ENCODE results near the gene CYTH4. TPM values are rescaled to one million over a fixed set of nuclear protein-coding genes. Genes with fewer than 3 reads are reported as not detected.

The CYTH4 gene
- total RNA-seq, 1 experiment from 2014 or later = not detected

DNA sequence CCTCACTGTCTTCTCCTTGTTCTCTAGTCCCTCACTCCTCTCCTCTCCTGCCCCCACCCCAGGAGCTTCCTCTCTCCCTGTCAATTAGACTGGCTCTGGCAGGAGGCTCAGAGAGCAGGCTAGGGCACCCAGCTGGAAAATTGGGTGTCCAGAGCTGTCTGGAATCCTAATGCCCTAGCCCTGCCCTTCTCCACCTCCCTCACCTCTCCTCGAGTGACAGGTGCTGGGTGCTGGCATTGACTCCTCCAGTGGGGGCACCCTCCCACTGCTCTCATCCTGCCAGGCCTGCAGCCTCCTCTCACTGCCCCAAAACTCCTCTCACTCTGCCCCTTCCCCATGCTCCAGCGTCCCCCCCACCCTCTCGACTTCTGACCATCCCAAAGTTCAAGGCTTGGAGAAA is 68.9 kb downstream of the CYTH4 start:
- H3K36me3 ChIP-seq (ENCODE audit: low read depth) = no peaks in the 10 kb centered on the region
- DNase-seq = peak; percentile 29 to 49
- no peak overlapping the region for H2AFZ ChIP-seq
- ChIA-PET CTCF (interaction anchor here (0.5 kb wide), 1 partner anchor 108 kb away, joined by 14 read pairs; no protein-coding TSS in a partner anchor), POLR2A (ENCODE audit: unreplicated experiment) (no interaction called here)
- no peaks in the 10 kb centered on the region for H4K20me1 ChIP-seq (ENCODE audit: insufficient read depth)
- no peaks in the 10 kb centered on the region for H3K79me2 ChIP-seq (ENCODE audit: low read depth)
- H3K9me3 ChIP-seq (ENCODE audit: insufficient read depth, low read depth) = no peaks in the 10 kb centered on the region
- no peaks in the 10 kb centered on the region for H3K9me2 ChIP-seq (ENCODE audit: insufficient read depth)
- peaks cover 59% of the 10 kb centered on the region for H3K4me1 ChIP-seq (replicated peaks; ENCODE audit: insufficient read depth)
- H3F3A ChIP-seq (ENCODE audit: insufficient read depth, low read depth) = peaks cover 41% of the 10 kb centered on the region
- intact Hi-C loops (cut with micrococcal nuclease; ENCODE audit: unreplicated experiment) = loop anchor here (5.0 kb wide), 1 partner anchor 34 kb away; no protein-coding TSS in a partner anchor
- no peak overlapping the region for H3K4me3 ChIP-seq
- BruUV-seq (replicated peaks) = no TSS peak
- peak overlapping the region; percentile 34 for H3K4me2 ChIP-seq
- TF ChIP-seq EZH2 (IDR thresholded peaks at IDR 0.05; ENCODE audit: low read depth) = no peak
- TF ChIP-seq, protein P1, sequence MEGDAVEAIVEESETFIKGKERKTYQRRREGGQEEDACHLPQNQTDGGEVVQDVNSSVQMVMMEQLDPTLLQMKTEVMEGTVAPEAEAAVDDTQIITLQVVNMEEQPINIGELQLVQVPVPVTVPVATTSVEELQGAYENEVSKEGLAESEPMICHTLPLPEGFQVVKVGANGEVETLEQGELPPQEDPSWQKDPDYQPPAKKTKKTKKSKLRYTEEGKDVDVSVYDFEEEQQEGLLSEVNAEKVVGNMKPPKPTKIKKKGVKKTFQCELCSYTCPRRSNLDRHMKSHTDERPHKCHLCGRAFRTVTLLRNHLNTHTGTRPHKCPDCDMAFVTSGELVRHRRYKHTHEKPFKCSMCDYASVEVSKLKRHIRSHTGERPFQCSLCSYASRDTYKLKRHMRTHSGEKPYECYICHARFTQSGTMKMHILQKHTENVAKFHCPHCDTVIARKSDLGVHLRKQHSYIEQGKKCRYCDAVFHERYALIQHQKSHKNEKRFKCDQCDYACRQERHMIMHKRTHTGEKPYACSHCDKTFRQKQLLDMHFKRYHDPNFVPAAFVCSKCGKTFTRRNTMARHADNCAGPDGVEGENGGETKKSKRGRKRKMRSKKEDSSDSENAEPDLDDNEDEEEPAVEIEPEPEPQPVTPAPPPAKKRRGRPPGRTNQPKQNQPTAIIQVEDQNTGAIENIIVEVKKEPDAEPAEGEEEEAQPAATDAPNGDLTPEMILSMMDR (conservative IDR thresholded peaks at IDR 0.05) = peak; percentile 48
- H3K27me3 ChIP-seq (ENCODE audit: insufficient read depth, low read depth) = no peaks in the 10 kb centered on the region
- no peak overlapping the region for H3K27ac ChIP-seq

DNA sequence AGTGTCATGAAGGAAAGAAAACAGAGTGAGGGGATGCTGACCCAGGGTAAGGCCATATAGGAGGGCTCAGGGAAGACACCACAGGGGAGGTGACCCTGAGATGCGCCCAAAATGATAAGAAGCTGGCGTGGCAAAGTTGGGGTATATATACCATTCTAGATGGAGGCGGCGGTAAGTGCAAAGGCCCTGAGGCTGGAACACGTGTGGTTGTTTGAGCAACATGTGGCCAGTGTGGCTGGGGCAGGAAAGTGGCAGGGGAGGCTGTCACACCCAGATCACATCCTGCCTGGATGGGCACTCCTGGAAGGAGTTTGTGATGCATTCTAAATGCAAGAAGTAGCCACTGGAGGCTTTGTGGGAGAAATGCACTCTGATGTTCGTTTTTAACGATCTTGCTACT is 70.2 kb downstream of the CYTH4 start:
- Histone ChIP-seq H3K9me3 (ENCODE audit: insufficient read depth, low read depth) (no peaks in the 10 kb centered on the region), H3K27me3 (ENCODE audit: insufficient read depth, low read depth) (no peaks in the 10 kb centered on the region), H3F3A (ENCODE audit: insufficient read depth, low read depth) (peaks cover 33% of the 10 kb centered on the region), H3K4me2 (peak overlapping the region; percentile 60; the same call in 1 of the 2 replicates), H3K4me3 (no peak overlapping the region), H3K27ac (peak overlapping the region; percentile 90), H3K36me3 (ENCODE audit: low read depth) (no peaks in the 10 kb centered on the region), H3K79me2 (ENCODE audit: low read depth) (no peaks in the 10 kb centered on the region), H2AFZ (no peak overlapping the region), H3K4me1 (replicated peaks; ENCODE audit: insufficient read depth) (peaks cover 57% of the 10 kb centered on the region), H3K9me2 (ENCODE audit: insufficient read depth) (no peaks in the 10 kb centered on the region), H4K20me1 (ENCODE audit: insufficient read depth) (no peaks in the 10 kb centered on the region)
- CTCF ChIA-PET = no interaction called here
- TF ChIP-seq, protein P1 (conservative IDR thresholded peaks at IDR 0.05) = no peak
- TF ChIP-seq EZH2 (IDR thresholded peaks at IDR 0.05; ENCODE audit: low read depth) = no peak
- no TSS peak for BruUV-seq (replicated peaks)
- no peak for DNase-seq
- intact Hi-C loops (cut with micrococcal nuclease; ENCODE audit: unreplicated experiment) = loop anchor here (5.0 kb wide), 1 partner anchor 35 kb away; no protein-coding TSS in a partner anchor
- POLR2A ChIA-PET (ENCODE audit: unreplicated experiment) = no interaction called here

DNA sequence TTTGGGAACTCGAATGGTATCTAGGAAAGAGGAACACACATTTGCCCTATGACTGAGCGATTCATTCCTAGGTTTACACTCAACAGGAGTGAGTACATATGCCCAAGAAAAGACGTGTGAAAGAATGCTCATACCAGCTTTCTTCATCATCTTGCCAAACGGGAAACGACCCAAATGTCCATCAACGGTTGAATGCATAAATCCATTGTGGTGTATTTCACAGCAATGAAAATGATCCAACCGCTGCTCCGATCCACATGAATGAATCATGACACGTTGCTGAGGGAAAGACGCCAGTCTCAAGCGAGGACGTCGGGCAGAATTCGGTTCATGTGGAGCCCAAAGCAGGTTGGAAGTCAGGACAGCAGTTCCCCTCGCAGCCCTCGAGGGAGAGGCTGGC is 71.5 kb downstream of the CYTH4 start:
- peaks cover 33% of the 10 kb centered on the region for H3F3A ChIP-seq (ENCODE audit: insufficient read depth, low read depth)
- H3K9me2 ChIP-seq (ENCODE audit: insufficient read depth) = no peaks in the 10 kb centered on the region
- TF ChIP-seq EZH2 (IDR thresholded peaks at IDR 0.05; ENCODE audit: low read depth) = no peak
- TF ChIP-seq, protein P1 (conservative IDR thresholded peaks at IDR 0.05) = no peak
- POLR2A ChIA-PET (ENCODE audit: unreplicated experiment) = interaction anchor here (0.6 kb wide), 1 partner anchor 530 kb away, joined by 6 read pairs; no protein-coding TSS in a partner anchor
- no peaks in the 10 kb centered on the region for H3K79me2 ChIP-seq (ENCODE audit: low read depth)
- H3K27me3 ChIP-seq (ENCODE audit: insufficient read depth, low read depth) = no peaks in the 10 kb centered on the region
- no peaks in the 10 kb centered on the region for H3K9me3 ChIP-seq (ENCODE audit: insufficient read depth, low read depth)
- H4K20me1 ChIP-seq (ENCODE audit: insufficient read depth) = no peaks in the 10 kb centered on the region
- peaks cover 57% of the 10 kb centered on the region for H3K4me1 ChIP-seq (replicated peaks; ENCODE audit: insufficient read depth)
- peak overlapping the region; percentile 10; the same call in 1 of the 2 replicates for H2AFZ ChIP-seq
- CTCF ChIA-PET = no interaction called here
- intact Hi-C loops (cut with micrococcal nuclease; ENCODE audit: unreplicated experiment) = loop anchor here (2.0 to 5.0 kb wide), 2 partner anchors 25 to 37 kb away; no protein-coding TSS in a partner anchor
- no peaks in the 10 kb centered on the region for H3K36me3 ChIP-seq (ENCODE audit: low read depth)
- H3K4me3 ChIP-seq = peak overlapping the region; percentile 1; the same call in 1 of the 2 replicates
- H3K4me2 ChIP-seq = peak overlapping the region; percentile 60
- BruUV-seq (replicated peaks) = no TSS peak
- peak overlapping the region; percentile 90 for H3K27ac ChIP-seq
- DNase-seq = peak; percentile 59 to 99
